ENCODE measurements around the gene JARID2. TPM values are rescaled to one million over a fixed set of nuclear protein-coding genes. Genes with fewer than 3 reads are reported as not detected.

Gene JARID2
- total and polyA plus RNA-seq, 2 of the 8 experiments (the other 6 are each of a cell fraction or from before 2014, with no cell fraction given): 60.1 to 239 TPM

- peaks cover 60 to 62% of the 10 kb centered on the region in 2 experiments for H4K20me1 ChIP-seq (replicated peaks in 1 of 2; ENCODE audit: control insufficient read depth in 1 of 2, insufficient read depth in 2 of 2, low read length in 2 of 2)
- peaks cover 16 to 57% (median 44%) of the 10 kb centered on the region in 4 experiments for H3K36me3 ChIP-seq (ENCODE audit: control insufficient read depth in 2 of 4, insufficient read depth in 4 of 4, low read length in 3 of 4)
- peak overlapping the region in 1 of 4 experiments; percentile 5; a peak in 1 of 8 replicates for H3K4me3 ChIP-seq (ENCODE audit: extremely low read depth in 1 of 4, insufficient read depth in 2 of 4, low read depth in 3 of 4, low read length in 4 of 4)
- no peak overlapping the region for H2BK20ac ChIP-seq (ENCODE audit: low read length)
- H3K9me3 ChIP-seq (ENCODE audit: insufficient read depth in 2 of 2, low read depth in 1 of 2, low read length in 1 of 2): no peaks in the 10 kb centered on the region
- H4K5ac ChIP-seq (ENCODE audit: insufficient read length, low read depth, low read length): no peak overlapping the region
- DNase-seq (ENCODE audit: low read depth in 1 of 2, low spot score in 2 of 2) (peak in 1 of 2 experiments; percentile 77), FAIRE-seq (peak; percentile 62)
- peaks cover 7 to 93% of the 10 kb centered on the region in 2 experiments for H3K79me2 ChIP-seq (ENCODE audit: control insufficient read depth in 1 of 2, insufficient read depth in 2 of 2, low read length in 2 of 2)
- H3K27me3 ChIP-seq (replicated peaks in 1 of 4; ENCODE audit: control insufficient read depth in 3 of 4, extremely low read depth in 1 of 4, insufficient read depth in 3 of 4, low read length in 3 of 4): no peaks in the 10 kb centered on the region
- H2AK5ac ChIP-seq (ENCODE audit: low read depth, low read length): no peak overlapping the region
- H2BK5ac ChIP-seq (ENCODE audit: low read depth, low read length): no peak overlapping the region
- H2BK15ac ChIP-seq (ENCODE audit: low read length): 0 out of 2 replicates have a peak overlapping the region, but pooled peaks have one; percentile 62
- H3K4ac ChIP-seq (replicated peaks; ENCODE audit: insufficient read length, low read depth, low read length): no peak overlapping the region
- H4K8ac ChIP-seq (ENCODE audit: extremely low read depth, insufficient read depth, low read length): no peak overlapping the region
- H3K27ac ChIP-seq (ENCODE audit: low read depth, low read length): no peak overlapping the region
- 34% methylated on average over 9 of the region's 9 CpGs; no CpG with 5 or more reads in 1 of the 2 experiments for WGBS, 2 experiments (ENCODE audit: extremely low coverage in 1 of 2, insufficient coverage in 1 of 2, insufficient read length in 1 of 2, insufficient replicate concordance in 2 of 2, low coverage in 1 of 2, low lambda C conversion rate in 2 of 2, missing lambda C conversion rate in 1 of 2)
- H3K9ac ChIP-seq (replicated peaks in 1 of 4; ENCODE audit: extremely low read depth in 1 of 4, low read depth in 3 of 4, low read length in 3 of 4): no peak overlapping the region
- peak overlapping the region; percentile 15 to 68; a peak in 3 of 4 replicates for H3K4me2 ChIP-seq (ENCODE audit: insufficient read depth in 1 of 2, low read depth in 2 of 2, low read length in 2 of 2)
- POLR2A ChIA-PET (ENCODE audit: partially characterized antibody): interaction anchor here (0.9 kb wide), 1 partner anchor 28 kb away, joined by 3 read pairs; no protein-coding TSS in a partner anchor
- H2BK120ac ChIP-seq (replicated peaks; ENCODE audit: low read depth, low read length): no peak overlapping the region
- H2AFZ ChIP-seq (ENCODE audit: low read length): no peak overlapping the region
- peaks cover 15% of the 10 kb centered on the region for H3K79me1 ChIP-seq (ENCODE audit: low read depth, low read length)
- no peak overlapping the region; the same call in 1 of the 2 replicates for H2BK12ac ChIP-seq (ENCODE audit: low read depth, low read length)
- H3K23ac ChIP-seq (ENCODE audit: insufficient read length): no peak overlapping the region
- no peak overlapping the region for H3K18ac ChIP-seq (ENCODE audit: extremely low read depth, low read length)
- no peak overlapping the region for H3K14ac ChIP-seq (ENCODE audit: insufficient read length)
- CTCF ChIA-PET (ENCODE audit: partially characterized antibody): interaction anchor here (0.5 to 2.0 kb wide), 11 partner anchors 9 to 1222 kb away, joined by 3 to 9 read pairs (median 4); no protein-coding TSS in a partner anchor
- no peak overlapping the region for H3K56ac ChIP-seq (replicated peaks; ENCODE audit: insufficient read length, low read depth, low read length)
- no peaks in the 10 kb centered on the region for H3K23me2 ChIP-seq (ENCODE audit: low read depth, low read length)
- peaks cover 23 to 38% (median 31%) of the 10 kb centered on the region in 4 experiments for H3K4me1 ChIP-seq (replicated peaks in 1 of 4; ENCODE audit: control insufficient read depth in 3 of 4, insufficient read depth in 4 of 4, low read length in 3 of 4)
- no peak overlapping the region for H4K91ac ChIP-seq (replicated peaks; ENCODE audit: insufficient read length, low read length)
- TF ChIP-seq RFX5 (IDR thresholded peaks at IDR 0.05; ENCODE audit: borderline replicate concordance, low read depth, low read length): no peak
- no peak for TF ChIP-seq TBP (IDR thresholded peaks at IDR 0.05; ENCODE audit: low read depth, low read length)
- TF ChIP-seq POLR2AphosphoS5 (IDR thresholded peaks at IDR 0.05; ENCODE audit: low read depth, low read length): peak; percentile 37; the same call in 1 of the 2 replicates
- TF ChIP-seq SP1 (IDR thresholded peaks at IDR 0.05; ENCODE audit: low read depth, low read length): no peak
- no peak for TF ChIP-seq KDM1A (IDR thresholded peaks at IDR 0.05; ENCODE audit: borderline replicate concordance, low read length)
- TF ChIP-seq RNF2 (IDR thresholded peaks at IDR 0.05; ENCODE audit: borderline replicate concordance, low read depth, low read length, missing control alignments, poor library complexity, severe bottlenecking): no peak
- no peak for TF ChIP-seq SIX5 (IDR thresholded peaks at IDR 0.05; ENCODE audit: low read depth, low read length)
- TF ChIP-seq RAD21 (IDR thresholded peaks at IDR 0.05 in 1 of 2, conservative IDR thresholded peaks at IDR 0.05 in 1 of 2; ENCODE audit: low read depth in 2 of 2, low read length in 2 of 2): peak; percentile 77 to 81
- no peak for TF ChIP-seq SAP30 (IDR thresholded peaks at IDR 0.05; ENCODE audit: insufficient read depth, insufficient replicate concordance, low read length)
- no peak for TF ChIP-seq BCL11A (IDR thresholded peaks at IDR 0.05; ENCODE audit: low read depth in 2 of 2, low read length in 2 of 2)
Observed at GRCh38 chr6:15491255-15491985, 245.6 kb downstream of the JARID2 start.
